Skeletal muscle satellite cell (primary cell): ENCODE results near the gene ERV3-1.

ENCODE experiments used
- H3K27me3 ChIP-seq: 2 replicates; pipeline ENCODE4 v1.7.0; 2013; ENCODE audit warnings: low read length; ENCODE audit not compliant: control insufficient read depth, insufficient read depth
- H3K36me3 ChIP-seq: 2 replicates; pipeline ENCODE4 v1.7.0; 2013; ENCODE audit warnings: mild to moderate bottlenecking, control low read depth, low read length; ENCODE audit not compliant: insufficient read depth
- H3K4me1 ChIP-seq: 2 replicates; pipeline ENCODE4 v1.7.0; 2013; ENCODE audit warnings: low read length; ENCODE audit not compliant: control insufficient read depth, insufficient read depth
- H3K4me2 ChIP-seq: 2 replicates; pipeline ENCODE4 v1.7.0; 2013; ENCODE audit warnings: mild to moderate bottlenecking, low read length
- H3K4me3 ChIP-seq: 2 replicates; pipeline ENCODE4 v1.7.0; 2013; ENCODE audit warnings: low read length
- H3K9ac ChIP-seq: 2 replicates; pipeline ENCODE4 v1.7.0; 2013; ENCODE audit warnings: mild to moderate bottlenecking, low read depth, low read length, moderate library complexity
- H3K9me3 ChIP-seq: replicated peaks from 2 replicates; pipeline ENCODE4 v1.7.0; 2013; ENCODE audit warnings: mild to moderate bottlenecking, control low read depth, low read length

The ERV3-1 gene

DNA sequence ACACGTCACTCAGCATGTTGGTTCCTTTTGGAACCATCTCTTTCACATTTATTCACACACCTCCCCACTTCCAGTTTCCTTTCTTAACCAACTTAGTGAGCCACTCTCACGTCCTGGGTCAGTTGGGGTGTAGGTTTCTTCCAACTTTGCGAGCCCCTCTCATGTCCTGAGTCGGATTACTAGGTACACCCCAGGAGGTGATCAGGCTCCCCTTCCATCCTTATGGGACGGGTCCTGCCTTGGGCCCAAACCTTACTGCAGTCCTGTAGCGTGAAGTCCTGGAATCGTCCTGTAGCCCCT lies 7.7 kb downstream of the ERV3-1 start:
- H3K9ac ChIP-seq, result no peak overlapping the region
- H3K4me3 ChIP-seq, result no peak overlapping the region
- H3K27me3 ChIP-seq, result no peaks in the 10 kb centered on the region
- H3K4me2 ChIP-seq, result no peak overlapping the region
- peaks cover 16% of the 10 kb centered on the region for H3K9me3 ChIP-seq
- no peaks in the 10 kb centered on the region for H3K4me1 ChIP-seq
- peaks cover 22% of the 10 kb centered on the region for H3K36me3 ChIP-seq

DNA sequence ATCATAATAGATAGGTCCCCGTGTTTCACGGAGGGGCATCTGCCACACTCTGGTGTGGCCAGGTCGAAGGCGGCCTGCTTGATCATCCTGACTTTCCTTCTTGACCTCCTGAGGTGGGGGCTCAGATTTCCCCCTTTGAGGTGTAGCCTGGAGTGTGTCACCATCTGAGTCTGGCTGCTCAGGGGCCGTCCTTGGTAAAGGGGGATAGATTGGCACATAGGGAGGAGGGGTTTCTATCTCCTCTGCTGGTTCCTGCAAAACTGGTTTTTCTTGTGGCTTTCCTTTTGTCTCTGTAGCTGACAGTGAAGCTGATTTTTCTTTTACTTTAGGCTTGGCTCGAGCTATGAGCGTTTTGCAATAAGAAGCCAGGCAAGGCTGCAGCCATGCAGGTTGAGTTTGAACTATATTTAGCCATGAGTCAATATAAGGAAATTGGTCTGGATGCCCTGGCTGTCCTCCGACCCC lies 8.5 kb downstream of the ERV3-1 start:
- peaks cover 24% of the 10 kb centered on the region for H3K36me3 ChIP-seq
- no peak overlapping the region for H3K4me3 ChIP-seq
- no peaks in the 10 kb centered on the region for H3K4me1 ChIP-seq
- no peaks in the 10 kb centered on the region for H3K27me3 ChIP-seq
- peaks cover 16% of the 10 kb centered on the region for H3K9me3 ChIP-seq
- H3K4me2 ChIP-seq, result no peak overlapping the region
- H3K9ac ChIP-seq, result no peak overlapping the region

DNA sequence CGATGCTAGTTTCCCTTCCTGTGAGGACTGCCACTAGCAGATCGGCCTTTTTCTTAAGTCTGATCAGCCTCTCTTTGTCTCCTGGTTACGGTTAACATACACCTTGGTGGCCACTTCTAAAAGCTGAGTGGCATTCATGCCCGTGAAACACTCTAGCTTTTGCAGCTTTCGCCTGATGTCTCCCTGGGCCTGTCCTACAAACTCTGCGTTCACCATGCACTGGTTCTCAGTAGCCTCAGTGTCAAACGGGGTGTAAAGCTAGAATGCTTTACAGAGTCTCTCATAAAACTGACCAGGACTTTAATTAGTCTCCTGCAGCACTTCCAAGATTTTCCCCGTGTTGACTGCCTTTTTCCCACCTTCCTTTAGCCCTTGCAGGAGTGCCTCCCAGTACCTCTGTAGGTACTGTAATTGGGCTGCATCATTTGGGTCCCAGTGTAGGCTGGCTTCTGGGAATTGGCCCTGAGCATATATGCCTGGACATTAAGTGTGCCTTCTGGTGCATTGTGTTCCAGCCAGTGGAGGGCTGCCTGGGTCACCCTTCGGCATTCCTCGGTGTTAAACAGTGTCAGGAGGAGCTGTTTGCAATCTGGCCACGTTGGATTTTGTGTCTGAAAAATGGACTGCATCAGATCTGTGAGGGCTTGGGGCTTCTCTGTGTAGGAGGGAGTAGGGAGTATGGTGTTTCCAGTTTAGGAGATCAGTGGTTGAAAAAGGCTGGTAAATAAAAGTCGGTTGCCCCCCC lies 9.2 kb downstream of the ERV3-1 start:
- Histone ChIP-seq H3K36me3 (peaks cover 26% of the 10 kb centered on the region), H3K9ac (no peak overlapping the region), H3K9me3 (peaks cover 16% of the 10 kb centered on the region), H3K4me2 (no peak overlapping the region), H3K27me3 (no peaks in the 10 kb centered on the region), H3K4me3 (no peak overlapping the region), H3K4me1 (no peaks in the 10 kb centered on the region)

DNA sequence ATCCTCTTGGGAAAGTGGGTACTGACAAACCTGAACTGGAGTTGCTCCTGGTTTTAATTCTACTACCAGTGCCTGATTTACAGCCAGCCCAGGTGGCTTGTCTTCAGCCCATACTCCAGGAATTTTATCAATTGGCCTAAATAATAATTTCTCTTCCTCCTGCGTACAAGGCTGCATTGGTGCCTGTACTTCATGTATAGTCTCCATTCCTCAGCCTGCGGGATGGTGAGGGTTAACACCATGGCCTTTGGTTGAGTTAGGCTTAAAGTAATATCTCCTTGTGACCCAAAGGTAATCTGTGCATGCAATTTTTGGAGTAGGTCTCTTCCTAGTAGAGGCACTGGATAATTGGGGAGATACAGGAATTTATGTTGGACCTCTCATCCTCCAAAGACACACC lies 10.2 kb downstream of the ERV3-1 start:
- Histone ChIP-seq H3K4me2 (no peak overlapping the region), H3K27me3 (no peaks in the 10 kb centered on the region), H3K36me3 (peaks cover 21% of the 10 kb centered on the region), H3K4me1 (no peaks in the 10 kb centered on the region), H3K9ac (no peak overlapping the region), H3K4me3 (no peak overlapping the region), H3K9me3 (peaks cover 16% of the 10 kb centered on the region)

DNA sequence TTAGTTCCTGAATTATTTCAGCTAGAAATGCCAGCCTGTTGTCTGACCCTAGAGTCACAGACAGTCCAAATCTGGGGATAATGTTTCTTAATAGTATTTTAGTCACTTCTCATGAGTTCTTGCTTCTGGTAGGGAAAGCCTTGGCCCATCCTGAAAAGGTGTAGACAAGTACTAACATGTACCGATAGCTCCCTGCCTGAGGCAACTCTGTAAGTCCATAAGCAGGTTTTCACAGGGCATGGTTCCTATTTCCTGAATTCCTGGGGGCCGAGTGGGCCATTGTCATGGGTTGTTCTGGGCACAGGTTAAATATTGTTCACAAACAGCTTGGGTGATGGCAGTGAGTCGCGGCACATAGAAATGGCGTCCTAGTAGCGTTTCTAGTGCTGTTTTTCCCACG lies 12.6 kb downstream of the ERV3-1 start:
- H3K9me3 ChIP-seq, result peaks cover 17% of the 10 kb centered on the region
- no peak overlapping the region for H3K9ac ChIP-seq
- H3K36me3 ChIP-seq, result peaks cover 11% of the 10 kb centered on the region

DNA sequence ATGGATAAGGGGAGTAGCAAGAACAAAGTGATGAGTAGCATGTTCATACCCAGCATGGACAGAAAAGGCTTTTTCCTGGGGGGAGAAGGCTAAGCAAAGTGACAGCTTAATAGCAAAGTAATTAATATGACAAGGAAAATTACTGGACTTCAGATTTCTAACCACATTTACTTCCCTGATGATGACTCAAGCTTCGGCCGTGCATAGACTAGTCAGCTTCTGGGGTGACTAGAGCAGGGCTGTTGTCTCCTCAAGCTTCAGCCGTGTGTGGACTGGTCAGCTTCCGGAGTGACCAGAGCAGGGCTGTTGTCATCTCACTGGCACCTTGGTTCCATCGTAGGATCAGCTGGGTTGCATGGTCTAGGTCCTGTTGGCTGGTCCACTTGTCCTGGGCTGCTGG lies 13.5 kb downstream of the ERV3-1 start:
- peaks cover 3% of the 10 kb centered on the region for H3K36me3 ChIP-seq
- no peak overlapping the region for H3K4me3 ChIP-seq
- H3K9ac ChIP-seq, result no peak overlapping the region
- no peak overlapping the region for H3K4me2 ChIP-seq
- H3K4me1 ChIP-seq, result no peaks in the 10 kb centered on the region
- no peaks in the 10 kb centered on the region for H3K27me3 ChIP-seq
- peaks cover 12% of the 10 kb centered on the region for H3K9me3 ChIP-seq

More for the DNA sequence above, 12.6 kb downstream of the ERV3-1 start:
- H3K27me3 ChIP-seq, result no peaks in the 10 kb centered on the region
- H3K4me1 ChIP-seq, result no peaks in the 10 kb centered on the region
- H3K4me2 ChIP-seq, result no peak overlapping the region
- no peak overlapping the region for H3K4me3 ChIP-seq

DNA sequence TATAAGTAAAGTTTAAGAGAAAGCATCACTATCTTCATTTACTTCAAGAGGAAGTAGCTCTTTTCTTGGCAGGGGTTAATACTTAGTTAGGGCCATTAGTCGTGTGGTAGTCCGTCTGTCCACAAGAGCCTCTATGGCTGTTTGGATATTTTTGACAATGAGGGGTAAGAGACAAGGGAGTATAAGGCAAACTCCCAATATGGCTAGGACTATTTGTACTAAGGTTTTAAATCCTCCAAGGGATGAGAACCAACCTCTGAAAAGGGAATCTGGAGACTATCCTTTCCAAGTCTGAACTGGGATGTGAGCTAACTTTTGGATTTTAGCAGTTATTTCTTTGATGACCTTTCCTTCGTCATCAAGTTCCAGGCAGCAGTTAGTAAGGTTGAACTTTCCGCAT lies 15.6 kb downstream of the ERV3-1 start, which contains the start of gene ZNF117:
Gene ZNF117, minus strand, starts transcription at position 101 of the 400 bp plus-strand sequence.
- H3K9me3 ChIP-seq, result peaks cover 10% of the 10 kb centered on the region
- no peaks in the 10 kb centered on the region for H3K27me3 ChIP-seq
- H3K4me1 ChIP-seq, result no peaks in the 10 kb centered on the region
- H3K9ac ChIP-seq, result no peak within 1 kb of the TSS
- H3K36me3 ChIP-seq, result peaks cover 6% of the 10 kb centered on the region
- no peak within 1 kb of the TSS for H3K4me2 ChIP-seq
- H3K4me3 ChIP-seq, result no peak within 1 kb of the TSS

DNA sequence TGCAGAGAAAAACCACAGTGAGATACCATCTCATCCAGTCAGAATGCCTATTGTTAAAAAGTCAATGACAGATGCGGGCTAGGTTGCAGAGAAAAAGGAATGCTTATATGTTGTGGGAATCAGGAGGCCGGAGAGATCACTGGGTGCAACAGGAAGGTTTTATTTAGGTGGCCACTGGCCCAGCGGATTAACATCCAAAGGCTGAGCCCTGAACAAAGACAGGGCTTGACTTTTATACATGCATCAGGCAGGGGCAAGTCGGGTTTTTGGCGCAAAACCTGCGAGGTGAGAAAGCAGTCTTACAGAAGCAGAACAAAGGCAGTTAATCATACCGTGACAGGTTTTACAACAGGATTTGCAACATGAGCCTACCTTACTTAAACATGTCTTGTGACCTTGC lies 16.3 kb downstream of the ERV3-1 start:
- no peak overlapping the region for H3K4me3 ChIP-seq
- no peak overlapping the region for H3K9ac ChIP-seq
- no peak overlapping the region for H3K4me2 ChIP-seq
- H3K27me3 ChIP-seq, result no peaks in the 10 kb centered on the region
- H3K4me1 ChIP-seq, result no peaks in the 10 kb centered on the region
- H3K36me3 ChIP-seq, result peaks cover 6% of the 10 kb centered on the region
- peaks cover 6% of the 10 kb centered on the region for H3K9me3 ChIP-seq

DNA sequence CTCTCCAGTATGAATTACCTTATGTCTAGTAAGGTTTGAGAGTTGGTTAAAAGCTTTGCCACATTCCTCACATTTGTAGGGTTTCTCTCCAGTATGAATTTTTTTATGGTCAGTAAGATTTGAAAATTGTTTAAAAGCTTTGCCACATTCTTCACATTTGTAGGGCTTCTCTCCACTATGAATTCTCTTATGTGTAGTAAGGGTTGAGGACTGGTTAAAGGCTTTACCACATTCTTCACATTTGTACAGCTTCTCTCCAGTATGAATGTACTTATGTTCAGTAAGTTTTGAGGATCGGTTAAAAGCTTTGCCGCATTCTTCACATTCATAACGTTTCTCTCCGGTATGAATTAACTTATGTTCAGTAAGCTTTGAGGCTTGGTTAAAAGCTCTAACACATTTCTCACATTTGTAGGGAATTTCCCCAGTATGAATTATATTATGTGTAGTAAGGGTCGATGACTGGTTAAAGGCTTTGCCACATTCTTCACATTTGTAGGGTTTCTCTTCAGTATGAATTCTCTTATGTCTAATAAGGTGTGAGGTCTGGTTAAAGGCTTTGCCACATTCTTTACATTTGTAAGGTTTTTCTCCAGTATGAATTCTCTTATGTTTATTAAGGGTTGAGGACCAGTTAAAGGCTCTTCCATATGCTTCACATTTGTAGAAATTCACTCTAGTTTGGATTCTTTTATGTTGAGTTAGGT lies 27.8 kb downstream of the ERV3-1 start:
- Histone ChIP-seq H3K9ac (no peak overlapping the region), H3K27me3 (no peaks in the 10 kb centered on the region), H3K36me3 (peaks cover 33% of the 10 kb centered on the region), H3K4me2 (no peak overlapping the region), H3K9me3 (peaks cover 45% of the 10 kb centered on the region), H3K4me1 (no peaks in the 10 kb centered on the region), H3K4me3 (no peak overlapping the region)

DNA sequence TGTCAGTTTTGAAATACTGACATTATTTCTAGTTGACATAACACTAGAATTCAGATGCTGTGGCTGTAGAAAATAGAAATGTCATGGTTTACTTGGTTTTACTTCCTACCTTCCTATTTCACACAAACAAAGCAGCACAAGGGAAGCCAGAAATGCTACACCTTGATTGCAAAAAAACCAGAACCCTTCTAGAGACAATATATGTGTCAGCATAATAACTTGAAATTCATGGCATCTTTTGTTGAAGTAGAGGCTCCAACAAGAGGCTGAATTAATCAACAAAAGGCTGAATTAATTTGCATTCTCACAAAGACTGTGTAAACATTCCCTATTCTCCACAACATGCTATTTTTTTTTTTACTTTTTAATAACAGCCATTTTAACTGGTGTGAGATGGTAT lies 40.9 kb downstream of the ERV3-1 start:
- H3K9ac ChIP-seq, result no peak overlapping the region
- no peak overlapping the region for H3K4me3 ChIP-seq
- no peaks in the 10 kb centered on the region for H3K27me3 ChIP-seq
- peaks cover 5% of the 10 kb centered on the region for H3K9me3 ChIP-seq
- no peak overlapping the region for H3K4me2 ChIP-seq
- H3K36me3 ChIP-seq, result no peaks in the 10 kb centered on the region
- no peaks in the 10 kb centered on the region for H3K4me1 ChIP-seq

DNA sequence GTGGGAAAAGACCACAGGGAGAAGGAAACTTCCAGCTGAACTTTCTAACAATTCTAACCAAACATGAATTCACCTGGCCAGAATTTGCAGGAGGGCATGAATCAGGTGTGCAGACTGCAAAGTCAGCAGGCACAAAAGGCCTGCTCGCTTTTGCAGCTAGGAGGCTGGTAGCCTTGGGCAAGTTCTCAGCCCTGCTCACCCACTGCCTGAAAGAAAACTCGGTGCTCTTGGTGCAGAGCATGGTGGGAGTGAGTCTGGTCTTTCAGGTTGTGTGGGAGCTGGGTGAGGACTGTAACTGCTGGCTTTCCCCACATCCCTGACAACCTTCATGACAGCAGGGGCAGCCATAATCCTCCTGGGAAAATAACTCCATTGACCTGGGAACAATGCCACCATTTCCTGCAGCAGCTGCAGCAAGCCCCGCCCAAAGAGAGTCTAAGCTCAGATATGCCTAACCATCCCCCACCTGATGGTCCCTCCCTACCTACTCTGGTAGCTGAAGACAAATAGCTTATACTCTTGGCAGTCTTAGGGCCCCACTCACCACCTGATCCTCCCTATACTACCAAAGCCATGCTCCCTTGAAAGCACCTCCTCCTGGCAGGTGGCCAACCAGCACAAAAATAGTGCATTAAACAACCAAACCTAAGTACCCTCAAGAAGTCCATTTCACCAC lies 47.3 kb downstream of the ERV3-1 start:
- Histone ChIP-seq H3K4me1 (no peaks in the 10 kb centered on the region), H3K4me3 (no peak overlapping the region), H3K9ac (no peak overlapping the region), H3K9me3 (no peaks in the 10 kb centered on the region), H3K36me3 (no peaks in the 10 kb centered on the region), H3K27me3 (no peaks in the 10 kb centered on the region), H3K4me2 (no peak overlapping the region)
